GM21825 (cell line): ENCODE measurements around the gene PIAS1.
"Not testable (repeated sequence)": the region's sequence is repeated elsewhere in the genome, so short reads cannot be mapped to it uniquely, and the experiment has no call there.

Source experiments
- ATAC-seq: cut with Tn5 transposase; IDR thresholded peaks from one replicate; pipeline ENCODE4 v1.9.1; 2021; ENCODE audit warnings: mild to moderate bottlenecking, moderate library complexity; ENCODE audit not compliant: unreplicated experiment

PIAS1 gene

GRCh38 chr15:68201153-68201878 lies 147.2 kb downstream of the PIAS1 start:
- no peak for ATAC-seq

GRCh38 chr15:68201879-68202261 lies 147.8 kb downstream of the PIAS1 start:
- ATAC-seq = no peak

GRCh38 chr15:68202994-68203393 lies 148.9 kb downstream of the PIAS1 start:
- ATAC-seq = not testable (repeated sequence)

- no peak for ATAC-seq
Measured at GRCh38 chr15:68203486-68203885, 149.4 kb downstream of the PIAS1 start.

- ATAC-seq = no peak
Measured at GRCh38 chr15:68203956-68204355, 149.8 kb downstream of the PIAS1 start.

- ATAC-seq = no peak
Measured at GRCh38 chr15:68204361-68204760, 150.2 kb downstream of the PIAS1 start.

GRCh38 chr15:68204776-68205557 lies 150.9 kb downstream of the PIAS1 start, which contains the start of gene CALML4:
CALML4 (minus strand) TSS chr15:68205332; CDS start chr15:68205247, 85 bp downstream.
- no peak for ATAC-seq

GRCh38 chr15:68205558-68205944 lies 151.4 kb downstream of the PIAS1 start:
- no peak for ATAC-seq

GRCh38 chr15:68205954-68206539 lies 151.9 kb downstream of the PIAS1 start:
- no peak for ATAC-seq

GRCh38 chr15:68206711-68207151 lies 152.6 kb downstream of the PIAS1 start:
- ATAC-seq = no peak

- ATAC-seq = no peak
Measured at GRCh38 chr15:68207176-68207935, 153.2 kb downstream of the PIAS1 start.

GRCh38 chr15:68208136-68208535 lies 154.0 kb downstream of the PIAS1 start:
- ATAC-seq = no peak

GRCh38 chr15:68208636-68209240 lies 154.6 kb downstream of the PIAS1 start:
- ATAC-seq = no peak

GRCh38 chr15:68209272-68209671 lies 155.2 kb downstream of the PIAS1 start:
- ATAC-seq = peak; percentile 8

GRCh38 chr15:68209735-68210408 lies 155.8 kb downstream of the PIAS1 start:
- peak; percentile 56 for ATAC-seq

GRCh38 chr15:68210409-68210756 lies 156.3 kb downstream of the PIAS1 start:
- no peak for ATAC-seq

- no peak for ATAC-seq
Measured at GRCh38 chr15:68210821-68211655, 156.9 kb downstream of the PIAS1 start.

GRCh38 chr15:68211656-68212320 lies 157.7 kb downstream of the PIAS1 start:
- no peak for ATAC-seq

- ATAC-seq = not testable (repeated sequence)
Measured at GRCh38 chr15:68213491-68213845, 159.4 kb downstream of the PIAS1 start.
